IMR-90 (cell line): ENCODE data around the gene CDK14.

ENCODE experiments used
- BHLHE40 ChIP-seq: fragments of 150-350 bp; IDR thresholded peaks from 2 replicates; pipeline ENCODE4 v1.6.1; 2016; ENCODE audit warnings: mild to moderate bottlenecking, low read depth, low read length
- CEBPB ChIP-seq: IDR thresholded peaks from 2 replicates; pipeline ENCODE4 v1.6.1; 2012; ENCODE audit warnings: low read depth, low read length, improper control_type of control experiment
- CTCF ChIP-seq: conservative IDR thresholded peaks from 2 replicates; pipeline ENCODE4 v1.5.1; 2012; ENCODE audit warnings: mild to moderate bottlenecking, low read depth, low read length, improper control_type of control experiment
- ELK1 ChIP-seq: fragments of 150-350 bp; IDR thresholded peaks from 2 replicates; pipeline ENCODE4 v1.6.1; 2016; ENCODE audit warnings: low read depth, mild to moderate bottlenecking, low read length, moderate library complexity, borderline replicate concordance
- FOS ChIP-seq: fragments of 150-350 bp; IDR thresholded peaks from 2 replicates; pipeline ENCODE4 v1.6.1; 2016; ENCODE audit warnings: low read depth, low read length
- MAFK ChIP-seq: IDR thresholded peaks from 2 replicates; pipeline ENCODE4 v1.6.1; 2012; ENCODE audit warnings: low read depth, low read length, improper control_type of control experiment
- MXI1 ChIP-seq: IDR thresholded peaks from 2 replicates; pipeline ENCODE4 v1.6.1; 2012; ENCODE audit warnings: low read depth, mild to moderate bottlenecking, low read length, moderate library complexity, borderline replicate concordance
- NFE2L2 ChIP-seq: fragments of 150-350 bp; IDR thresholded peaks from 2 replicates; pipeline ENCODE4 v1.6.1; 2016; ENCODE audit warnings: low read depth, mild to moderate bottlenecking, low read length
- POLR2A ChIP-seq: IDR thresholded peaks from 2 replicates; pipeline ENCODE4 v1.6.1; 2012; ENCODE audit warnings: mild to moderate bottlenecking, low read depth, low read length
- RAD21 ChIP-seq: IDR thresholded peaks from 2 replicates; pipeline ENCODE4 v1.6.1; 2012; ENCODE audit warnings: low read length, improper control_type of control experiment
- RCOR1 ChIP-seq: IDR thresholded peaks from 2 replicates; pipeline ENCODE4 v1.6.1; 2012; ENCODE audit warnings: mild to moderate bottlenecking, low read length, improper control_type of control experiment; ENCODE audit not compliant: insufficient replicate concordance
- RFX5 ChIP-seq: IDR thresholded peaks from 2 replicates; pipeline ENCODE4 v1.8.0; 2012; ENCODE audit warnings: low read depth, mild to moderate bottlenecking, low read length, moderate library complexity
- SMC3 ChIP-seq: fragments of 150-350 bp; IDR thresholded peaks from 2 replicates; pipeline ENCODE4 v1.6.1; 2016; ENCODE audit warnings: low read depth, mild to moderate bottlenecking, antibody characterized with exemption, low read length, moderate library complexity
- USF2 ChIP-seq: fragments of 150-350 bp; IDR thresholded peaks from 2 replicates; pipeline ENCODE4 v1.6.1; 2017; ENCODE audit warnings: mild to moderate bottlenecking, antibody characterized with exemption, low read length, low read depth

- TF ChIP-seq FOS = no peak
- no peak for TF ChIP-seq RFX5
- no peak for TF ChIP-seq POLR2A
- TF ChIP-seq CTCF = no peak
- no peak for TF ChIP-seq CEBPB
- TF ChIP-seq MXI1 = no peak
- TF ChIP-seq MAFK = no peak
- TF ChIP-seq USF2 = no peak
- TF ChIP-seq SMC3 = no peak
- TF ChIP-seq NFE2L2 = no peak
- no peak for TF ChIP-seq RCOR1
- TF ChIP-seq BHLHE40 = no peak
- TF ChIP-seq ELK1 = no peak
- TF ChIP-seq RAD21 = no peak
Observed at GRCh38 chr7:91086200-91086599, 490.1 kb downstream of the CDK14 start.
